Measurements from ENCODE around the gene FAM53B. TPM values are rescaled to one million over a fixed set of nuclear protein-coding genes. Genes with fewer than 3 reads are reported as not detected.

Gene FAM53B
- total and polyA plus RNA-seq, 8 donors, result 5.7 to 46.9 (median 11.4) TPM

- TF ChIP-seq POLR2AphosphoS5 (IDR thresholded peaks at IDR 0.05), result no peak
- TF ChIP-seq CTCF (IDR thresholded peaks at IDR 0.05), result no peak
- TF ChIP-seq POLR2A (IDR thresholded peaks at IDR 0.05), result no peak
- no peak for TF ChIP-seq EP300 (IDR thresholded peaks at IDR 0.05)
- H3K27me3 ChIP-seq, result no peaks in the 10 kb centered on the region
- peaks cover 42 to 96% (median 58%) of the 10 kb centered on the region in 4 donors for H3K4me1 ChIP-seq
- intact Hi-C loops (cut with DNase I; ENCODE audit: low total_unique reads), result no loop called here
- H3K9me3 ChIP-seq, result no peaks in the 10 kb centered on the region
- 67 to 76% (median 71%) methylated on average over 14 to 17 of the region's 17 CpGs for WGBS, 5 donors
- no peak overlapping the region for H3K4me3 ChIP-seq
- H3K27ac ChIP-seq, result peak overlapping the region; percentile 26 to 72 (median 46)
- peaks cover 0 to 10% (median 5%) of the 10 kb centered on the region in 4 donors for H3K36me3 ChIP-seq
- peak in 1 of 2 donors; percentile 64 for DNase-seq
Observed at GRCh38 chr10:124653811-124654651, 90.1 kb downstream of the FAM53B start.

- Histone ChIP-seq H3K4me1 (peaks cover 42 to 96% (median 58%) of the 10 kb centered on the region in 4 donors), H3K9me3 (no peaks in the 10 kb centered on the region), H3K27me3 (no peaks in the 10 kb centered on the region), H3K27ac (peak overlapping the region; percentile 4 to 72 (median 45)), H3K4me3 (no peak overlapping the region), H3K36me3 (peaks cover 0 to 10% (median 5%) of the 10 kb centered on the region in 4 donors)
- DNase-seq, result no peak
- intact Hi-C loops (cut with DNase I; ENCODE audit: low total_unique reads), result no loop called here
- 78 to 83% (median 81%) methylated on average over 6 to 7 of the region's 7 CpGs for WGBS, 5 donors
- no peak for TF ChIP-seq POLR2A (IDR thresholded peaks at IDR 0.05)
- TF ChIP-seq CTCF (IDR thresholded peaks at IDR 0.05), result no peak
- no peak for TF ChIP-seq POLR2AphosphoS5 (IDR thresholded peaks at IDR 0.05)
- TF ChIP-seq EP300 (IDR thresholded peaks at IDR 0.05), result no peak
Observed at GRCh38 chr10:124653311-124653710, 90.9 kb downstream of the FAM53B start.

- TF ChIP-seq CTCF (IDR thresholded peaks at IDR 0.05) (no peak), EP300 (IDR thresholded peaks at IDR 0.05) (no peak), POLR2AphosphoS5 (IDR thresholded peaks at IDR 0.05) (no peak), POLR2A (IDR thresholded peaks at IDR 0.05) (no peak)
- peak overlapping the region in 3 of 5 donors; percentile 41 to 72 (median 45) for H3K27ac ChIP-seq
- peaks cover 0 to 10% (median 5%) of the 10 kb centered on the region in 4 donors for H3K36me3 ChIP-seq
- DNase-seq, result no peak
- H3K4me1 ChIP-seq, result peaks cover 42 to 96% (median 58%) of the 10 kb centered on the region in 4 donors
- no peak overlapping the region for H3K4me3 ChIP-seq
- H3K9me3 ChIP-seq, result no peaks in the 10 kb centered on the region
- WGBS, 5 donors, result 68 to 82% (median 78%) methylated on average over 6 to 8 of the region's 8 CpGs
- H3K27me3 ChIP-seq, result no peaks in the 10 kb centered on the region
- intact Hi-C loops (cut with DNase I; ENCODE audit: low total_unique reads), result no loop called here
Observed at GRCh38 chr10:124652701-124653100, 91.5 kb downstream of the FAM53B start.

GRCh38 chr10:124652200-124652599 lies 92.0 kb downstream of the FAM53B start:
- no peak for DNase-seq
- TF ChIP-seq POLR2A (IDR thresholded peaks at IDR 0.05) (no peak), CTCF (IDR thresholded peaks at IDR 0.05) (no peak), EP300 (IDR thresholded peaks at IDR 0.05) (no peak), POLR2AphosphoS5 (IDR thresholded peaks at IDR 0.05) (no peak)
- Histone ChIP-seq H3K9me3 (no peaks in the 10 kb centered on the region), H3K27me3 (no peaks in the 10 kb centered on the region), H3K27ac (peak overlapping the region in 3 of 5 donors; percentile 41 to 72 (median 45)), H3K4me1 (peaks cover 42 to 96% (median 60%) of the 10 kb centered on the region in 4 donors), H3K36me3 (peaks cover 0 to 10% (median 5%) of the 10 kb centered on the region in 4 donors), H3K4me3 (no peak overlapping the region)
- intact Hi-C loops (cut with DNase I; ENCODE audit: low total_unique reads), result no loop called here
- 86 to 96% (median 89%) methylated on average over 4 to 5 of the region's 5 CpGs for WGBS, 5 donors
